Left renal pelvis (tissue), 4 donors: ENCODE results near the gene PGR. TPM values are rescaled to one million over a fixed set of nuclear protein-coding genes. Genes with fewer than 3 reads are reported as not detected.

Source experiments
- DNase-seq, 4 donors: peaks; one replicate each; pipeline ENCODE4 v3.0.0-alpha.2; 2013; ENCODE audit warnings: low read depth in 4 of 4, low spot score in 3 of 4
- polyA plus RNA-seq, 4 donors: library from polyadenylated mRNA; unstranded; fragments of 120-200 nt; gene quantifications; one replicate each; pipeline ENCODE4 v1.2.1, GENCODE V29; 2013; ENCODE audit not compliant: insufficient read length in 4 of 4

PGR gene
- polyA plus RNA-seq, 4 donors, result 0.03 to 0.10 (median 0.06) TPM

DNA sequence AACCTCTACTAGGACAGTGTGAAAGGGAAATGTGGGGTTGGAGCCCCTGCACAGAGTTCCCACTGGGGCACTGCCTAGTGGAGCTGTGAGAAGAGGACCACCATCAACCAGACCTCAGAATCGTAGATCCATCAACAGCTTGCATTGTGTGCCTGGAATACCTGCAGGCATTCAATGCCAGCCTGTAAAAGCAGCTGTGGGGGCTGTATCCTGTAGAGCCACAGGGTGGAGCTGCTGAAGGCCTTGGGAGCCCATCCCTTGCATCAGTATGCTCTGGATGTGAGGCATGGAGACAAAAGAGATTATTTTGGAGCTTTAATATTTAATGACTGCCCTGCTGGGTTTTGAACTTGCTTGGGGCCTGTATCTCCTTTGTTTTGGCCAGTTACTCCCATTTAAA lies 46.3 kb downstream of the PGR start:
- no peak for DNase-seq

DNA sequence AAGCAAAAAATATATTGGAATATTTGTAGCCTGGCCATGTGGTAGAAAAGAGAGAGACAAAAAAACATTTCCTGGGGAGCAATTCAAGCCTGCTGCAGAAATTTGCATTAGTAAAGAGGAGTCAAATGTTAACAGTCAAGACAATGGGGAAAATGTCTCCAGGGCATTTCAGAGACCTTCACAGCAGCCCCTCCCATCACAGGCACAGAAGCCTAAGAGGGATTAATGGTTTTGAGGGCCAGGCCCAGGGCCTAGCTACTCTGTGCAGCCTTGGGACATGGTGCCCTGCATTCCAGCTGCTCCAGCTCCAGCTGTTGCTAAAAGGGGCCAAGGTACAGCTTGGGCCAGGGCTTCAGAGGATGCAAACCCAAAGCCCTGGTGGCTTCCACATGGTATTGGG lies 46.8 kb downstream of the PGR start:
- no peak for DNase-seq

DNA sequence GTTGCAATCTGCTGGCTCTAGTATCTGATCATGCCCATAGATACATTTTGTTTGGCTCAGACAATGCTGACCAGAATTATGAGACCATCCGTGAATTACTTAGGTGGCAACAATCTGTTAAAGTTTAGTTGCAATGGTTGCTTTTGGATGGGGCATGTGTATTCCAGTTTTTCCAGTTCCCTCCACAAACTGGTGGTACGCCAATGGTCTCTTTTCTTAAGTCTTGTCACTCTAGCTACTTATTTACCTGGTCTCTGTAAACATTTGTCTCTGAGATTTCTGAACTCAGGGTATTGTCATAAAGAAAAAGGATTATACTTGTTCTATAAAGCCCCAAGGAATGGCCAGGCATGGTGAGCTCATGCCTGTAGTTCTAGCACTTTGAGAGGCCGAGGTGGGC lies 65.9 kb downstream of the PGR start:
- no peak for DNase-seq

DNA sequence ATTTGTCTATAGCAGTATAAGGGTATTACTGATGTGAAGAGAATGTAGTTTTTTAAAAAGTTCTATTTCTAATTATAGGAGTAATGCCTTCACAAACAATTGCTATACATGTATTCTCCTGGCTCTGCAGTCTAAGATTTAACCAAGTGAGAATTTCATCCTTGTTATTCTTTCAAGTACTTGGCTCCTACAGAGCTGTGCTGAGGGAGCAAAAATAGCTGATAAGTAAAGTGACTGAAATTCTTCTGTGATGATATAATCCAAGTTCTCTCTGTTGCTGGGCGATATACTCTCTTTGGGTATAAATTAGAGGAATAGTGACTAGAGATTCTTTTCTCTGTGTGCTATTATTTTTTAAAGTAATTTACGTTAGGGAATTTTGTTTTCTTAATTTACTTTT lies 68.0 kb downstream of the PGR start:
- DNase-seq, result no peak

DNA sequence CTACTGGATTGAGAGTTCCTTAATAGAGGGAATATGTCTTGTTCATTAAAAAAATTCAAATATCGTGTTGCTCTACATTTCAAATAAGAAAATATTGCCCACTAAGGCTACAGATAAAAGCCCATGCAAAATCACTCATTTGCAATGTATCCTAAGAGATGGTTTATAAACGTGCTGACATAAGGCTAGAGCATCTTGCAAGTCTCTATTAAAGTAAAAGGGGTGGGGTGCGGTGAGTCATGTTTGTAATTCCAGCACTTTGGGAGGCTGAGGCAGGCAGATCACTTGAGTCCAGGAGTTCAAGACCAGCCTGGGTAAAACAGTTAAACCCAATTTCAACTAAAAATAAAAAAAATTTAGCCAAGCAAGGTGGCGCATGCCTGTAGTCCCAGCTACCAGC lies 70.3 kb downstream of the PGR start:
- DNase-seq, result no peak

DNA sequence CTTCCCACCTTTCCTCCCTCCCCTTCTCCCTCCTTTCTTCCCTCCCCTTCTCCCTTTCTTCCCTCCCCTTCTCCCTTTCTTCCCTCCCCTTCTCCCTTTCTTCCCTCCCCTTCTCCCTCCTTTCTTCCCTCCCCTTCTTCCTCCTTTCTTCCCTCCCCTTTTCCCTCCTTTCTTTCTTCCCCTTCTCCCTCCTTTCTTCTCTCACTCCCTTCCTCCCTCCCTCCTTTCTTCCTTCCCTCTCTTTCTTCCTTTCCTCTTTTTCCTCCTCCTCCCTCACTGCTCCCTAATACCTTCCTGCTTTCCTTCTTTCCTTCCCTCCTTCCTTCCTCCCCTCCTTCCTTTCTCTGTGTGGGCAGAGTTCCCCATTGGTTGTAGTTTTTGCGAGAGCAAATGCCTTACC lies 76.1 kb downstream of the PGR start:
- DNase-seq, result no peak

DNA sequence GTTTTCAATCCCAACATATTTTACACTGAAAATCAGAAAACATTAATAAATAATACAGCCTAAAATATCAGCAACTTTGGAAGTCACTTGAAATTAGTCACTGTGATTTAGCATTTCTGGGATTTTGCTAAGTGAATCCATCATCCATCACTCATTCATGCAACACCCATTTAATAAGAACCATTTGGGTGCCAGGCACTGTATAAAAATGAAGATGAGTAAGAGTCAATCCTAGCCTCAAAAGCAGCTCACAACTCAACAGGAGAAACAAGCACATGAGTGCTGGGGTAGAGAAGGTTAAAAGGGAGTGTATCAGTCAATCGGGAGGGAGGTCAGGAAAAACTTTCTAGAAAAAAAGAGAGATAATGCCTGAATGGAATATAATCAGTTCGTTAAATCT lies 77.9 kb downstream of the PGR start:
- no peak for DNase-seq

DNA sequence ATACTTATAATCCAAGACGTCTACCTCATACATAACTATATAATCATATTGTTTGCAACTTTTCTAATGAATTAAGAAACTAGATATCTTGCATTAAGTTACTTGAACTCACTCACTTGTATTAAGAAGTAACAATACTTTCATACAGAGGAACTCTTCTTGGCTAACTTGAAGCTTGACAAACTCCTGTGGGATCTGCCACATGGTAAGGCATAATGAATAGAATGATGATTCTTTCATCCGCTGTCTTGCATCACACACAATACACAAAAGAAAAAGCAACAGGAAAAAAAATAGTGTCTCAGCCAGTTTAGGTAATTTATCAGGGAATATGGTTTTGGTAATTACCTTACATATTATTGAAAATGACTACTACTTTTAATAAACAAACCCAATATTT lies 79.8 kb downstream of the PGR start:
- no peak for DNase-seq

DNA sequence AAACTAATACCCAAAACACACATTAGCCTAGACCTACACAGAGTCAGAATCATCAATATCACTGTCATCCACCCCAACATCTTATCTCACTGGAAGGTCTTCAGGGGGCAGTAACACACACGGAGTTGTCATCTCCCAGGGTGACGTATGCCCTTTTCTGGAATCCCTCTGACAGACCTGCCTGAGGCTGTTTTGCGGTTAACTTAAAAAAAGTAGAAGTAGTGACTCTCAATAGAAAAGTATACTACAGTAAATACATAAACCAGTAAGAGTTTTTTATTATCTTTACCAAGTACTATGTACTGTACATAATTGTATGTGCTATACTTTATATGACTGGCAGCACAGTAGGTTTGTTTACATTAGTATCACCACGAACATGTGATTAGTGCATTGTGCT lies 80.5 kb downstream of the PGR start:
- DNase-seq, result no peak

DNA sequence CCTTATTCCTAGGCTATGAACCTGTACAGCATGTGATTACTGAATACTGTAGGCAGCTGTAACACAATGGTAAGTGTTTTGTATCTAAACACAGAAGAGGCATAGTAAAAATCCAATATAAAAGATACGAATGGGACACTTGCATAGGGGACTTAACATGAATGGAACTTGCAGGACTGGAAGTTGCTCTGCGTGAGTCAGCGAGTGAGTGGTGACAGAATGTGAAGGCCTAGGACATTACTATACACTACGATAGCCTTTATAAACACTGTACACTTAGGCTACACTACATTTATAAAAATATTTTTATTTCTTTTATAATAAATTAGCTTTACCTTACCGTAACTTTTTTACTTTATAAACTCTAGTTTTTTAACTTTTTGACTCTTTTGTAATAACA lies 81.1 kb downstream of the PGR start:
- no peak for DNase-seq

DNA sequence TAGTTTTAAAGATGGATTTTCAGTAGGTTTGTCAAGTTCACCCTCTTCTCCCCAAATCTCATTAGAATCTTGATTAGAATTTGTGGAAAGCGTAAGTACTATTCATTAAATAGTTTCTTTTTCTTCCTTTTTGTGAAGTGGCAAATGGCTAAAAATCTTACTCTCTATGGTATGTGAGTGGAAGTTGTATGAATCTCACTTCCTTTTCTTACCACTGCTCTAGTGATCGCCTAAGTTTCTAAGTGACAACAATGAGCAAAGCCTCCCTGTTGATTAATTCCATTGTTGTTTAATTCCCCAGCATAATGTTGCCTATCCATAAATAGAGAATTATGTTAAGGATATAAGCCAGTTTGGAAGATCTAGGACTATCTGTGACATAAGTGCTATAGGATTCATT lies 82.7 kb downstream of the PGR start:
- DNase-seq, result no peak

DNA sequence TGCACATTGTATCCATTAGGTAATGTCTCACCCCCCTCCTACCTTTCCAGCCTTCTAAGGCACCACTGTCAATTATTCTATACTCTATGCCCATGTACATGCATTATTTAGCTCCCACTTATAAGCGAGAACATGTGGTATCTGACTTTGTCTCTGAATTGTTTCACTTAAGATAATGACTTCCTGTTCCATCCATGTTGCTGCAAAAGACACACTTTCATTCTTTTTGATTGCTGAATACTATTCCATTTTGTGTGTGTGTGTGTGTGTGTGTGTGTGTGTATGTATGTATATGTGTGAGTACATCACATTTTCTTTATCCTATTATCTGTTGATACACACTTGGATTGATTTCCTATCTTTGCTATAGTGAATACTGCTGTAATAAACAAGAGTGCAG lies 84.2 kb downstream of the PGR start:
- DNase-seq, result no peak

DNA sequence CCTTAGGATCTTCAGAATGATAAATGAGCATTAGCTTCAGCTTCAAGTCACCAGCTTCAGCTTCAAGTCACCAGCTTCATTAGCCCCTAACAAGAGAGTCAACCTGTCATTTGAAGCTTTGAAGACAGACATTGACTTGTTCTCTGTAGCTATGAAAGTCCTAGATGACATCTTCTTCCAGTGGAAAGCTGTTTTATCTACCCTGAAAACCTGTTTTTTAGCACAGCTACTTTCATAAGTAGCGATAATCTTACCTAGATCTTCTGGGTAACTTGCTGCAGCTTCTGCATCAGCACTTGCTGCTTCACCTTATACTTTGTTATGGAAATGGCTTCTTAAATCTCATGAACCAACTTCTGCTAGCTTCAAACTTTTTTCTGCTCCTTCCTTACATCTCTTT lies 85.7 kb downstream of the PGR start:
- no peak for DNase-seq

DNA sequence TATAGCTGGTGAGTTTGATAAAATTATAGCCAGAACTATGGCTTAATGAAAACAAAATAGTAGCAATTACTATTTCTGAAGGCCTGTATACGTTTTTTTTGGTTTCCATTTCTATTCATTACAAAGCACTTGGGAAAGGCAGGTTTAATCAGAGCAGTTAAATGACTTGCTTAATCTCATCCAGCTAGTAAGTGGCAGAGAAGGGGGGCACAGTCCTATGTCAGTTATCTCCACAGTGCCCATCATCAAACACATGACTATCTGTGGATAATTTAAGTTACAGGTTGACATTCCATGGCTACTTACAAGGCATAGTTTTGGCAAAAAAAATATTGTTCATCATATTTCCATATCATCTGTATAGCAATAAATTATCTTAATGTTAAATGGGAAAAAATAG lies 93.7 kb downstream of the PGR start:
- no peak for DNase-seq

DNA sequence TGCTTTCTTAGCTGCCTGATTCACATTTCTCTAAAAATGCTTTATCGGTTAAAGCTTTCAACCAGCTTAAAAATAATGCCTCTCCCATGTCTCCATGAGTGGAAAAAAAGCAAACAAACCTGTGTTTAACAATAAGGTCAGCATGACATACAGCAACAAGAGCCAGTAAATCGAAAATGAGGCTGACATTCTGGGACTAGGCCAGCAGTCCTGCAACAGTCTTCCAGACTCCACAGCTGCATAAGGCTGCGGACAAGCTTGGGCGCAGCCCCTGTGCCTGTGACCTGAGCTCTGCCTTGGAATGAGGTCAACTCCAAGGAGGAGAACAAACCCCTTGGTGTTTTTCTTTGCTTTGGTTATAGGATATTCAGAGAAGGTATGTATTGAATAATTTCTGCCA lies 95.5 kb downstream of the PGR start:
- peak; percentile 6 to 15 (median 8) for DNase-seq

DNA sequence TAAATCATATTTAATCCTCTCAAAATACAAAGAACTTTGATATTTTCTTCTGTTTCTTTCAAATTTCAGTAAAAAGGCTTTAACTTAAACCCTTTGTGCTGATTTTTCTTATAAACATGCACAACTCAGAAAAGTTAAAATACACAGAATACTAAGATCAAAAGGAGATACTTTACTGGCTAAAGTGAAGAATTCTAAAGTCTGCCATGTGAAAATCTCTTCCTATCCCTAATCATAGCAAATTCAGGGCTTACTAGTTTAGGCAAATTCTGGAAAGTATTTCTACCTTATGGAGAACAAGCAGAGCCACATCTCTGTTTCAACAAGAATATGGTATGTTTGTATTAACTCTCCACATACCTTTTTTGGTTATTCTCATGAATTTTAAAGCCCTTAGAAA lies 96.6 kb downstream of the PGR start:
- no peak for DNase-seq

DNA sequence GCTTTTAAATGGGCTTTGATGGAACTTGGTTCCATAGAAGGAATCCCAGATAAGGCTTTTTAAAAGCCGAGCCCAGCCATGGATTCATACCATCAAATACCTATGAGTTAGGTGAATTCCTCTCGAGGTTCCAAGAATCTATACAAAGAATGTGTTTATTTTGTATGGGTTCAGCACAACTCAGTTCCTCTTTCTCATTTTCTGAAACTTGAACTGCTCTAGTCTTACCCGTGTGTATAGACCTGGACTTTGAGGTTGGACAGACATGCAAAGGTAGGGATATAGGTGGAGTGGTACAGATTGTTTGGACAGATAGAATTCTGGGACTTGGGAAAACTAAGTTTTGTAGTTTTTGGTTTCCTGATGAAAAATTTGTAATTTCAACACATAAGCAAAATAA lies 97.9 kb downstream of the PGR start:
- no peak for DNase-seq

DNA sequence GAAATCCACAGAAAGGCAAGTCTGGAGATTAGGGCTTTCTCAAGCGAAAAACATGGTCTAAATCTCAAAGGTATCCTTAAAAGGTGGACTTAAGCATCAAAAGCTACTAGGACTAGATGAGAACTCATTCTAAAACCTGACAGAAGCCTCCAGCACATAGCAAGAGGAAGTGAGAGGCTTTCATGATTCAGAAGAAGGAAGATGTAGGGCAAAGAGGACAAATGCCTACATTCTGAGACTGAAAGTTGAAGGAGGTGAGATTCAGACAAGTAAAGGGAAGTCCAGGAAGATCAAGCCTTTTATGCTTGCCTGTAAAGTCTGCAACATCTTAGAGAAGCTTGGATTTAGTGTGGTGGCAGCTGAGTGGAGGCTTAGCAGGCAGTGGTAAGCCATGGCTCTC lies 98.9 kb downstream of the PGR start:
- no peak for DNase-seq

DNA sequence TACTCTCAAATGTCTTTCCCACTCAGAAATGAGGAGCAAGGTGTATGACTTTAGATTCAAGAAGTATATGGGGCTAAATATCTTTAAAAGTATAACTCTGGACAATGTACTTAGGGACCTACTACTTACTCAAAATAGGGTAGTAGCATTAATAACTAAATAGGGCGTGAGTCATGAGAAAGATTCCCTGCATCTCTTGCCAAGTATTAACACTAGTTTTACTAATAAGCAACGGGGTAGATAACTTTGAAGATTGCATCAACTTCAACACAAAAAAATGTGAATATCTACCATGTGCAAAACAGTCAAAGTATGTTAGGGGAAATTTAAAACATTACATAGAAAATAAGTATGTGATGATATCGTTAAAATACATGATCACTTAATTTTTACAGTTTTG lies 99.6 kb downstream of the PGR start:
- DNase-seq, result no peak

DNA sequence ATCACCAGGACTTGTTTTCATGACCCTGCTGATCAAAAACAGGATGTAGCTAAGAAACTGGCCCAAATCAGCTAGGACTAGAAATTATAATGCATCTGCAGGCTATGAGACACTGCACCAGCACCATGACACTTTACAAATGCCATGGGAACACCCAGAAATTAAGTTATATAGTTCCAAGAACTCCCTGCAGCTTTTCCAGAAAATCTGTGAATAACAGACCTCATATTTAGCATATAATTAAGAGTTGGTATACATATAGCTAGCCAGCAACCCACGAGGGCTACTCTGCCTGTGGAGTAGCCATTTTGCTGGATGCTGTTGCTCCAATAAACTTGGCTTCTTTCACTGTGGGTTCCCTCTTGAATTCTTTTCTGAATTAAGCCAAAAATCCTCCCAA lies 101.0 kb downstream of the PGR start:
- no peak for DNase-seq

DNA sequence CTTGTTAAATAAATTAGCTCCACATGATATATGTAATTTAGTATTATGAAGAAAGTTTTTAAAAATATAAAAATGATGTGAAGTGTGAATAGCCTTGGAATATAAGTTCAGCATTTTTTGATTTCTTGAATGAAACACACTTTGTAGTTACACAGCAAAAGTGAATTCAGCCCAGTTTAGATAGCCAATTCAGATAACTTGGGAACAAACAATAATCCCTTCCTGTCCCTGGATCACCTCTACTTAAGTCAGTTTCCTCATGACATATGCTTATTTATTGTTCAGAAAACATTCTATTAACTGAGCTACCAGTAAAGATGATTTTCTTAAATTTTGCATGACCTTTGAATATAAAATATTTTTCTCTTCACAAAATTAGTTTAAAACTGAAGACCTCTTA lies 107.4 kb downstream of the PGR start:
- DNase-seq, result no peak

DNA sequence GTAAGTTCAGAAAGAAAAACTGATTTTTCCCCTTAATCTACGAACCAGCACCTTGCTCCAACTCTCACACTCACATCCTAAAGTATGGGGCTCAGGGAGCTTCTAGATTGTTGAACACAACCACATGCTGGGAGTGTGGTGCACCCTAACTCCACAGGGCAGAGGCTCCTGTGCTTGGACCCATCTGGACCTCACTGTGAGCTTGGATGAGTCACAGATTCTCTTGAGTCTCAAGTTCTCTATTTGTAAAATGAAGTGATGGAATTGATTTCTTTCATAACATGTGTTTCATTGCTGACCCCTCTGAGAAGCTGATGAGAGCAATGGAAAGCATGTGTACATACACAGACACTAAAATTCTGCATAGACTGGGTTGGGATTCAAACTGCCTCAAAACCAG lies 109.7 kb downstream of the PGR start:
- DNase-seq, result no peak

DNA sequence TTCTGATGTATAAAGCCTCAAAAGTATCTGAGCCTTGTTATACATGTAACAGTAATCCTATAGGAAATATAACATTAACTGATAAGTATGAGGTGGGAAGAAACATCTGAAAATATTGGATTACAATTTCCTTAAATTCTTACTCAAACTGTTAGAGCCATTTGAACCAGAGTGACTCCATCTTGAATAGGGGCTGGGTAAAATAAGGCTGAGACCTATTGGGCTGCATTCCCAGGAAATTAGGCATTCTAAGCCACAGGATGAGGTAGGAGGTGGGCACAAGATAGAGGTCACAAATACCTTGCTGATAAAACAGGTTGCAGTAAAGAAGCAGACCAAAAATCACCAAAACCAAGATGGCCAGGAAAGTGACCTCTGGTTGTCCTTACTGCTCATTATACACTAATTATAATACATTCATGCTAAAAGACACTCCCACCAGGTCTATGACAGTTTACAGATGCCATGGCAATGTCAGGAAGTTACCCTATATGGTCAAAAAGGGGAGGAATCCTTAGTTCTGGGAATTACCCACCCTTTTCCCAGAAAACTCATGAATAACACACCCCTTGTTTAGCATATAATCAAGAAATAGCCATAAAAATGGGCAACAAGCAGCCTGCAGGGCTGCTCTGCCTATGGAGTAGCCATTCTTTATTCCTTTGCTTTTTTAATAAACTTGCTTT lies 114.9 kb downstream of the PGR start:
- no peak for DNase-seq
